Spleen (tissue), 11 donors: Measurements from ENCODE around the gene TGFA. TPM values are rescaled to one million over a fixed set of nuclear protein-coding genes. Genes with fewer than 3 reads are reported as not detected.
"Not testable (repeated sequence)": the region's sequence is repeated elsewhere in the genome, so short reads cannot be mapped to it uniquely, and the experiment has no call there.

Source experiments
- DNase-seq: peaks from one replicate; pipeline ENCODE4 v3.0.0-alpha.2; 2020
- H3K27ac ChIP-seq, 8 donors: fragments of 200-600 bp; sonication (generic) in 7 of 8; 1 replicate in 4 of 8; 2 replicates in 4 of 8; pipeline versions ENCODE4 v1.5.0 to v1.8.0; 2016 to 2021; ENCODE audit warnings: inconsistent platforms in 4 of 8, mild to moderate bottlenecking in 4 of 8, moderate library complexity in 1 of 8
- H3K27me3 ChIP-seq, 7 donors: fragments of 200-600 bp; sonication (generic) in 6 of 7; replicated peaks in 1 of 7; 1 replicate in 4 of 7; 2 replicates in 3 of 7; pipeline versions ENCODE4 v1.5.0 to v1.8.0; 2016 to 2021; ENCODE audit warnings: inconsistent platforms in 3 of 7, mild to moderate bottlenecking in 1 of 7
- H3K36me3 ChIP-seq, 6 donors: fragments of 200-600 bp; sonication (generic) in 5 of 6; 1 replicate in 4 of 6; 2 replicates in 2 of 6; pipeline versions ENCODE4 v1.5.0 to v1.8.0; 2016 to 2021; ENCODE audit warnings: inconsistent platforms in 2 of 6
- H3K4me1 ChIP-seq, 6 donors: fragments of 200-600 bp; sonication (generic) in 5 of 6; 1 replicate in 3 of 6; 2 replicates in 3 of 6; pipeline versions ENCODE4 v1.5.0 to v1.8.0; 2016 to 2021; ENCODE audit warnings: inconsistent platforms in 3 of 6
- H3K4me3 ChIP-seq, 8 donors: fragments of 200-600 bp; sonication (generic) in 7 of 8; 1 replicate in 4 of 8; 2 replicates in 4 of 8; pipeline versions ENCODE4 v1.5.0 to v1.8.0; 2016 to 2021; ENCODE audit warnings: inconsistent platforms in 4 of 8, mild to moderate bottlenecking in 4 of 8, moderate library complexity in 2 of 8
- H3K9me3 ChIP-seq, 8 donors: fragments of 200-600 bp; sonication (generic) in 7 of 8; 1 replicate in 4 of 8; 2 replicates in 4 of 8; pipeline versions ENCODE4 v1.5.0 to v1.8.0; 2016 to 2021; ENCODE audit warnings: inconsistent platforms in 4 of 8
- POLR2A ChIP-seq, 3 donors: fragments of 450-650 bp; IDR thresholded peaks; one replicate each; pipeline ENCODE4 v1.5.1; 2017; ENCODE audit warnings: antibody characterized with exemption in 3 of 3, mild to moderate bottlenecking in 1 of 3
- POLR2AphosphoS5 ChIP-seq, 3 donors: sonication (generic); formaldehyde crosslinking; IDR thresholded peaks; one replicate each; pipeline ENCODE4 v1.5.1; 2017; ENCODE audit warnings: antibody characterized with exemption in 3 of 3
- WGBS, 5 donors: extraction: QIAGEN DNeasy Blood & Tissue Kit in 3 of 5; methylation state at CpG; one replicate each; pipeline versions ENCODE4 v1.1.5 to v1.1.7; 2013 to 2018; 5-methylcytosine and 5-hydroxymethylcytosine counted together
- intact Hi-C: fragments of 100-400 bp; cut with DNase I; formaldehyde crosslinking; loops from one replicate; pipeline ENCODE4 v1.15.0; 2023; ENCODE audit warnings: low total_unique reads
- polyA plus RNA-seq, 3 donors: library from polyadenylated mRNA; stranded (reverse); fragments of 200-250 nt; gene quantifications; one replicate each; pipeline ENCODE4 v1.2.1, GENCODE V29; 2013
- total RNA-seq, 7 donors: library from RNA; depleted of rRNA in 3 of 7; stranded (reverse); fragments of >200 nt in 3 of 7; fragmentation: NEBNext Ultra II Directional in 4 of 7; extraction: Animal tissue kit (Norgen Biotek cat#: 25700) in 4 of 7; gene quantifications; one replicate each; pipeline versions ENCODE4 v1.1.0 to v1.2.1, GENCODE V29; 2016 to 2021
- TF ChIP-seq, protein P1 (sequence below), 11 experiments: fragments of 200-600 bp in 7 of 11; fragments of 450-650 bp in 4 of 11; sonication (generic) in 4 of 11; IDR thresholded peaks in 8 of 11; conservative IDR thresholded peaks in 3 of 11; 1 replicate in 7 of 11; 2 replicates in 4 of 11; pipeline versions ENCODE4 v1.4.0 to v1.8.0; 2016 to 2021; ENCODE audit warnings: antibody characterized with exemption in 11 of 11, inconsistent platforms in 4 of 11, mild to moderate bottlenecking in 1 of 11
- donor health status: healthy with polysubstance abuse.
- donor health status: DM: no; HTN: no; CAD: no; lungs with moderate emphysema.
- donor health status: DM: no; HTN: no; CAD: no.
- donor health status: Bipolar disorder and iron deficiency.
- donor health status: healthy.
- donor health status: DM: no; HTN: no; CAD: no.
- donor health status: DM: yes; HTN: yes; CAD: no.

The TGFA gene
- total and polyA plus RNA-seq, 10 donors, result 1.3 to 27.5 (median 13.2) TPM

DNA sequence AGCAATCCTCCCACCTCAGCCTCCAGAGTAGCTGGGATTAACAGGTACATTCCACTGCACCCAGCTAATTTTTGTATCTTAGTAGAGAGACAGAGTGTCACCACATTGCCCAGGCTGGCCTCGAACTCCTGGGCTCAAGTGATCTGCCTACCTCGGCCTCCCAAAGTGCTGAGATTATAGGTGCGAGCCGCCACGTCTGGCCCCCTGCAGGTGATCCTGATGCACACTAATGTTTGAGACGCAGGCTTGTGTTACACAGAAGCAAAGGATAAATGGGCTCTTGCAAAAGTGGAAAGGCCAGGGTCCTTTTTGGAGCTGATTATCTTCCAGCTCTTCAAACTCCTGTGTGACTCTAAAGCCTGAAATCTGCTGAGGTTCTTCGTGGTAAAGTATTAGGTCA lies 84.2 kb downstream of the TGFA start:
- Histone ChIP-seq H3K36me3 (no peaks in the 10 kb centered on the region), H3K4me1 (peaks cover 0 to 58% (median 22%) of the 10 kb centered on the region in 6 donors), H3K9me3 (no peaks in the 10 kb centered on the region), H3K27me3 (peaks cover 0 to 11% (median 0%) of the 10 kb centered on the region in 7 donors), H3K4me3 (no peak overlapping the region), H3K27ac (peak overlapping the region in 2 of 8 donors; percentile 33 to 47)
- WGBS, 5 donors, result 84 to 93% (median 88%) methylated on average over 7 of the region's 7 CpGs
- TF ChIP-seq, protein P1, sequence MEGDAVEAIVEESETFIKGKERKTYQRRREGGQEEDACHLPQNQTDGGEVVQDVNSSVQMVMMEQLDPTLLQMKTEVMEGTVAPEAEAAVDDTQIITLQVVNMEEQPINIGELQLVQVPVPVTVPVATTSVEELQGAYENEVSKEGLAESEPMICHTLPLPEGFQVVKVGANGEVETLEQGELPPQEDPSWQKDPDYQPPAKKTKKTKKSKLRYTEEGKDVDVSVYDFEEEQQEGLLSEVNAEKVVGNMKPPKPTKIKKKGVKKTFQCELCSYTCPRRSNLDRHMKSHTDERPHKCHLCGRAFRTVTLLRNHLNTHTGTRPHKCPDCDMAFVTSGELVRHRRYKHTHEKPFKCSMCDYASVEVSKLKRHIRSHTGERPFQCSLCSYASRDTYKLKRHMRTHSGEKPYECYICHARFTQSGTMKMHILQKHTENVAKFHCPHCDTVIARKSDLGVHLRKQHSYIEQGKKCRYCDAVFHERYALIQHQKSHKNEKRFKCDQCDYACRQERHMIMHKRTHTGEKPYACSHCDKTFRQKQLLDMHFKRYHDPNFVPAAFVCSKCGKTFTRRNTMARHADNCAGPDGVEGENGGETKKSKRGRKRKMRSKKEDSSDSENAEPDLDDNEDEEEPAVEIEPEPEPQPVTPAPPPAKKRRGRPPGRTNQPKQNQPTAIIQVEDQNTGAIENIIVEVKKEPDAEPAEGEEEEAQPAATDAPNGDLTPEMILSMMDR (IDR thresholded peaks at IDR 0.05 in 8 of 11, conservative IDR thresholded peaks at IDR 0.05 in 3 of 11), result no peak
- DNase-seq, result no peak
- intact Hi-C loops, result no loop called here

DNA sequence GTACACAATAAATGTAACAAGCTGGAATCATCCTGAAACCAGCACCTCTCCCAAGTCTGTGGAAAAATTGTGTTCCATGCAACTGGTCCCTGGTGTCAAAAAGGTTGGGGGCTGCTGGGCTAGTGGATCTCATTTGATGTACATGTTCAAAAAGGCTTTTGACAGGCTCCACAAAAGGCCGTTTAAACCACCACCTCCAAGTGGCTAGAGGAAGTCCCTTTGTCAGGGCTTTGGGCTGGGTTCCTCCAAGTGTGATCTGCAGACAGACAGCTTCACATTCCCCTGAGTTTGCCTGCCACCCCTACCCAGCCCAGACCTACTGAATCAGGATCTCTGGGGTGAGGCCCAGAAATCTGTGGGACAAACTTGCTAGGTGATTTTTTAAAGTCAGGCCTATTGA lies 84.7 kb downstream of the TGFA start:
- H3K4me1 ChIP-seq, result peaks cover 0 to 52% (median 16%) of the 10 kb centered on the region in 6 donors
- peaks cover 0 to 11% (median 0%) of the 10 kb centered on the region in 7 donors for H3K27me3 ChIP-seq
- TF ChIP-seq POLR2AphosphoS5 (IDR thresholded peaks at IDR 0.05) (no peak), POLR2A (IDR thresholded peaks at IDR 0.05) (no peak)
- TF ChIP-seq, protein P1 (IDR thresholded peaks at IDR 0.05 in 8 of 11, conservative IDR thresholded peaks at IDR 0.05 in 3 of 11), result no peak
- peak overlapping the region in 2 of 8 donors; percentile 30 to 33 for H3K27ac ChIP-seq
- no peak overlapping the region for H3K4me3 ChIP-seq
- H3K36me3 ChIP-seq, result peaks cover 0 to 2% (median 0%) of the 10 kb centered on the region in 6 donors
- WGBS, 5 donors, result 6 to 22% (median 14%) methylated on average over 1 of the region's 1 CpG
- H3K9me3 ChIP-seq, result no peaks in the 10 kb centered on the region
- intact Hi-C loops, result no loop called here
- no peak for DNase-seq

DNA sequence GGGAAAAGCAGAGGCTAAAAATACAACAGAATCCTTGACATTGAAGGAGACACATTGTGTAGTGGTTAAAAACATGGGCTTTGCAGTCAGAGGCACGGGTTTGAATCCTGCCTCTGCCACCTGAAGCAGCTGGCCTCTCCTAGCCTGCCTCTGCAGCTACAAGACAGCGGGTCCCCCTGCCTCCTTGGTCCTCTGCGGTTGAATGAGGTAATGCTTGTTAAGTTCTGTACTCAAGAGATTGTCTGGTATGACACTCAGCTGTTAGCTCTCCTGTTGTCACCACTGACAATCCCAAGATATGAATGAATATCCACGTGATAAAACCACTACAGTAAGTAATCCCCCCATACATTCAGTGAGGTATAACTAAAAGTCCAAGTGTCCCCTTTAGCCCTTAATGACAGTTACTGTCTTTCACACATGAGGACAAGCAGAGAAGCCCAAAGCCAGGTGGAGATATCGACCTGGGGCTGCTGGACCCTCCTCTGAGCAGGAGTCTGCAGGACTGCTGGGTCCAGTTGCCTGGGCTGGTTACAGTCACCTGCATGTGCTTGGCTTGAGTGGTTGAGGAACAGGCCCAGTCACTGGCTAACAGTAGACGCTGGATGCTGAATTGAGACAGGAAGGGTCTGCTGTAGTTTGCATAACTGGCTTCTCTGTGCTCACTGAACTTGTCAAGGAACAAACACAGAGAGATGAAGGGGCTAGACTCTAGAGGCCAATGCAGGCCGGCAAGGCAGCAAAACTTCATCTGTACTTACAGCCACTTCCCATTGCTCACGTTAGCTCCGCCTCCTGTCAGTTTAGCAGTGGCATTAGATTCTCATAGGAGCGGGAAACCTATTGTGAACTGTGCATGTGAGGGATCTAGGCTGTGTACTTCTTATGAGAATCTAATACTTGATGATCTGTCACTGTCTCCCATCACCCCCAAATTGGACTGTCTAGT lies 85.5 kb downstream of the TGFA start:
- WGBS, 5 donors, result 57 to 72% (median 62%) methylated on average over 9 to 10 of the region's 10 CpGs
- intact Hi-C loops, result no loop called here
- H3K27ac ChIP-seq, result peak overlapping the region in 2 of 8 donors; percentile 30 to 33
- no peaks in the 10 kb centered on the region for H3K9me3 ChIP-seq
- peaks cover 0 to 10% (median 0%) of the 10 kb centered on the region in 6 donors for H3K36me3 ChIP-seq
- H3K4me1 ChIP-seq, result peaks cover 0 to 44% (median 9%) of the 10 kb centered on the region in 6 donors
- H3K4me3 ChIP-seq, result no peak overlapping the region
- no peak for TF ChIP-seq POLR2AphosphoS5 (IDR thresholded peaks at IDR 0.05)
- TF ChIP-seq, protein P1 (IDR thresholded peaks at IDR 0.05 in 8 of 11, conservative IDR thresholded peaks at IDR 0.05 in 3 of 11), result no peak
- no peak for TF ChIP-seq POLR2A (IDR thresholded peaks at IDR 0.05)
- no peak for DNase-seq
- H3K27me3 ChIP-seq, result peaks cover 0 to 11% (median 0%) of the 10 kb centered on the region in 7 donors

DNA sequence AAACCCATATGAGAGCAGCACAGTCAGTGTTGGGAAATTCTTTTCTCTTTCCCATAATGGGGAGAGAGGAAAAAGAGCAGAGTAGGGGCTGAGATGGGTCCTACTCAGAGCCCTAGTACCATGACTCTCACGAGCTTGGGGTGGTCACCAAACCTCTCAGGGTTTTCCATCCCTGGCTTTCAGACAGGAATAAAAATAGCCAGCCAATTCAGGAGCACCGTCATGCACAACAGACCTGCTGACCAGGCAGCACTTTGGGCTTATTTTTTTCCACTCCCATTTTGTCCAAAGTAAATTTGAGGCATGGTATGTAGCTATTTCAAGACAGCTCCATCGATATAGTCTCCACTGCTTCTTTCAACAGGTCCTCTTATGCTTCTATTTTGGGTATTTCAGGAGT lies 86.4 kb downstream of the TGFA start:
- Histone ChIP-seq H3K4me1 (peaks cover 0 to 36% (median under 1%) of the 10 kb centered on the region in 6 donors), H3K27ac (no peak overlapping the region), H3K4me3 (no peak overlapping the region), H3K36me3 (peaks cover 0 to 18% (median 0%) of the 10 kb centered on the region in 6 donors), H3K27me3 (peaks cover 0 to 11% (median 0%) of the 10 kb centered on the region in 7 donors), H3K9me3 (no peaks in the 10 kb centered on the region)
- intact Hi-C loops, result no loop called here
- DNase-seq, result no peak
- TF ChIP-seq, protein P1 (IDR thresholded peaks at IDR 0.05 in 8 of 11, conservative IDR thresholded peaks at IDR 0.05 in 3 of 11), result no peak
- TF ChIP-seq POLR2AphosphoS5 (IDR thresholded peaks at IDR 0.05) (no peak), POLR2A (IDR thresholded peaks at IDR 0.05) (no peak)
- 77 to 90% (median 84%) methylated on average over 3 of the region's 3 CpGs for WGBS, 5 donors

DNA sequence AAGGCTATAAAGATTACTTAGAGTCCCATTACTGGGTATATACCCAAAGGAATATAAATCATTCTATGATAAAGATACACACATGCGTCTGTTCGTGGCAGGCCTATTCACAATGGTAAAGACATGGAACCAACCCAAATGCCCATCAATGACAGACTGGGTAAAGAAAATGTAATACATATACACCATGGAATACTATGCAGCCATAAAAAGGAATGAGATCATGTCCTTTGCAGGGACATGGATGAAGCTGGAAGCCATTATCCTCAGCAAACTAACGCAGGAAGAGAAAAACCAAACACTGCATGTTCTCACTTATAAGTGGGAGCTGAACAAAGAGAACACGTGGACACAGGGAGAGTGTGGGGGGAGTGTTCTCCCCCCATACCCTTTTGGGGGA lies 87.0 kb downstream of the TGFA start:
- Histone ChIP-seq H3K36me3 (peaks cover 0 to 22% (median 0%) of the 10 kb centered on the region in 6 donors), H3K4me1 (peaks cover 0 to 30% (median 0%) of the 10 kb centered on the region in 6 donors)
- intact Hi-C loops, DNase-seq, H3K9me3 ChIP-seq, H3K27ac ChIP-seq, H3K4me3 ChIP-seq, H3K27me3 ChIP-seq: not testable (repeated sequence)
- 91 to 97% (median 94%) methylated on average over 4 of the region's 4 CpGs for WGBS, 5 donors
